Measurements from ENCODE around the gene NDUFC2.

NDUFC2 gene

GRCh38 chr11:78025378-78025777, 54.3 kb downstream of the NDUFC2 start:
- DNase-seq = no peak

- no peak for DNase-seq
Observed at GRCh38 chr11:78023426-78023825, 56.2 kb downstream of the NDUFC2 start.

GRCh38 chr11:78022397-78023396, 57.0 kb downstream of the NDUFC2 start, which contains the start of gene KCTD14:
Gene KCTD14, minus strand, starts transcription at chr11:78023276. Its CDS starts 27 bp downstream, at chr11:78023249.
- no peak for DNase-seq

- no peak for DNase-seq
Observed at GRCh38 chr11:78021611-78022010, 58.1 kb downstream of the NDUFC2 start.

GRCh38 chr11:78020246-78020645, 59.4 kb downstream of the NDUFC2 start:
- DNase-seq = no peak

- DNase-seq = no peak
Observed at GRCh38 chr11:78019808-78020207, 59.9 kb downstream of the NDUFC2 start.
